ENCODE results near the gene PPP6R3.

DNA sequence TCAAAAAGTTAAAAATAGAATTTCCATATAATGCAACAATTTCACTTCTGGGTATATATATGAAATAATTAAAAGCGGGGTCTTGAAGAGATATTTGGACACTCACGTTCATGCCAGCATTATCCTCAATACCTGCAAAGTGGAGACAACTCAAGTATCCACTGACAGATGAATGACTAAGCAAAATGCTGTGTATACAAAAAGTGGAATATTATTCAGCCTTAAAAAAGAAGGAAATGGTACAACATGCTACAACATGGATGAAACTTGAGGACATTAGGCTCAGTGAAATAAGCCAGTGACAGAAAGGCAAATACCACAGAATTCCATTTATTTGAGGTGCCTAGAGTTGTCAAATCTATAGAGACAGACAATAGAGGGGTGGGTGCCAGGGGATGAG is 161.3 kb downstream of the PPP6R3 start:
- TF ChIP-seq CTCF (optimal IDR thresholded peaks at IDR 0.05 in 1 of 3, IDR thresholded peaks at IDR 0.05 in 1 of 3, conservative IDR thresholded peaks at IDR 0.05 in 1 of 3; ENCODE audit: extremely low read depth in 1 of 3, insufficient read depth in 2 of 3, low read length in 3 of 3): no peak
- TF ChIP-seq EZH2 (IDR thresholded peaks at IDR 0.05; ENCODE audit: low read length): no peak
